Activated CD4-positive, alpha-beta T cell treated with anti-CD3 and anti-CD28 coated beads, Interleukin-2, amount 10 ng/mL, durations not matched to agents 24 days and 14 days (primary cell): ENCODE results near the gene UNC13C. TPM values are rescaled to one million over a fixed set of nuclear protein-coding genes. Genes with fewer than 3 reads are reported as not detected.

Experiments
- DNase-seq: peaks from one replicate; pipeline ENCODE4 v3.0.0; 2022
- H3K27ac Mint-ChIP-seq: one replicate; pipeline ENCODE4 v1.8.0; 2022; ENCODE audit warnings: mild to moderate bottlenecking, mixed read lengths
- H3K27me3 Mint-ChIP-seq: one replicate; pipeline ENCODE4 v1.8.0; 2022; ENCODE audit warnings: mixed read lengths
- H3K36me3 Mint-ChIP-seq: one replicate; pipeline ENCODE4 v1.8.0; 2022; ENCODE audit warnings: low read depth, mild to moderate bottlenecking, mixed read lengths
- H3K4me1 Mint-ChIP-seq: one replicate; pipeline ENCODE4 v1.8.0; 2021; ENCODE audit warnings: mixed read lengths
- H3K4me3 Mint-ChIP-seq: one replicate; pipeline ENCODE4 v1.8.0; 2022; ENCODE audit warnings: mild to moderate bottlenecking, moderate library complexity, mixed read lengths
- H3K9me3 Mint-ChIP-seq: one replicate; pipeline ENCODE4 v1.8.0; 2021; ENCODE audit warnings: mixed read lengths
- intact Hi-C: fragments of 100-400 bp; cut with micrococcal nuclease; formaldehyde crosslinking; loops from one replicate; pipeline ENCODE4 v1.15.1; 2023
- total RNA-seq: library from RNA; stranded (reverse); gene quantifications from 2 replicates; pipeline ENCODE4 v1.2.3, GENCODE V29; 2022

UNC13C gene
- total RNA-seq, 1 donor from 2014 or later: not detected

- no peaks in the 10 kb centered on the region for H3K4me1 Mint-ChIP-seq
- H3K9me3 Mint-ChIP-seq: peaks cover 3% of the 10 kb centered on the region
- DNase-seq: no peak
- intact Hi-C loops: no loop called here
- no peak overlapping the region for H3K27ac Mint-ChIP-seq
- no peaks in the 10 kb centered on the region for H3K27me3 Mint-ChIP-seq
- H3K4me3 Mint-ChIP-seq: no peak overlapping the region
- no peaks in the 10 kb centered on the region for H3K36me3 Mint-ChIP-seq
Measured at GRCh38 chr15:54212635-54213034, 234.4 kb downstream of the UNC13C start.

DNA sequence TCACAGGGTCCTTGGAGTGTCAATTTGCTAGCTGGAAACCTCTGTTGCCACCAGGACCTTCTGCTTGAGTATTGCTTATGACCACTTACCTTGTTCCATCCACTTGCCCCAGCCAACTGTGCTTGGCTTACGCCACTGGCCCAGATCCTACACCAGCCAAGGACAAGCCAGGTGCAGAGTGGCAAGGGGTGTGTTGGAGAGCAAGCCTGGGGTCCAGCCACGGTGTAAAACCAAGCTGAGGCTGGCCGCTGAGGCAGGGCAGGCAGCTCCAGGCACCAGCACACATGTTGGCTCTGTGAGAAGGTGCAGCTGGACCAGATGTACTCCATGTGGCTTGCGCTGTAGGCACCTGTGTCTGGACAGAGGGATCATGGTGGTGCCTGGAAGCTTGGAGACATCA is 248.2 kb downstream of the UNC13C start:
- no peak overlapping the region for H3K27ac Mint-ChIP-seq
- intact Hi-C loops: no loop called here

DNA sequence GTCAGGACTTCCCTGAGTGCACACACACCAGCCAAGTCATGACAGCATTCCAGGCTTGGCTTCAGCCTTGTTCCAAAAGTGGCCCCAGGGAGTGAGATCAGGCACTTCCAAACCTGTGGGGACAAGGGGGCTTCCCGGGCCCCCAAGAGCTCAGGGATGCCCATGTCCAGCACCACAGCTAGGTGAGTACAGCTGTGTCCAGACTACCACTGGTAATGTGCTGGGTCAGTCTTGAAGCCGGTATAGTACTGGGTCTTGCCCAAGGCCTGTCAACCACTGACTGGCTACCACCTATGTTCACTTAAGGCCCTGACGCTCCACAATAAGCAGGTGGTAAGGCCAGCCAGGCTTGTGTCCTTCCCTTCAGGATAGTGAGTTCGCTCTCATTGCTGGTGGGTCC is 249.3 kb downstream of the UNC13C start:
- no peak overlapping the region for H3K4me3 Mint-ChIP-seq
- H3K27ac Mint-ChIP-seq: no peak overlapping the region
- DNase-seq: no peak
- no peaks in the 10 kb centered on the region for H3K36me3 Mint-ChIP-seq
- no peaks in the 10 kb centered on the region for H3K27me3 Mint-ChIP-seq
- H3K9me3 Mint-ChIP-seq: peaks cover 10% of the 10 kb centered on the region
- intact Hi-C loops: no loop called here
- H3K4me1 Mint-ChIP-seq: no peaks in the 10 kb centered on the region

More for the DNA sequence above, 248.2 kb downstream of the UNC13C start:
- DNase-seq: no peak
- no peak overlapping the region for H3K4me3 Mint-ChIP-seq
- no peaks in the 10 kb centered on the region for H3K27me3 Mint-ChIP-seq
- H3K4me1 Mint-ChIP-seq: no peaks in the 10 kb centered on the region
- H3K36me3 Mint-ChIP-seq: no peaks in the 10 kb centered on the region
- H3K9me3 Mint-ChIP-seq: peaks cover 10% of the 10 kb centered on the region

- Mint-ChIP-seq H3K4me1 (no peaks in the 10 kb centered on the region), H3K9me3 (no peaks in the 10 kb centered on the region), H3K36me3 (no peaks in the 10 kb centered on the region), H3K27me3 (no peaks in the 10 kb centered on the region), H3K27ac (no peak overlapping the region), H3K4me3 (no peak overlapping the region)
- intact Hi-C loops: no loop called here
- no peak for DNase-seq
Measured at GRCh38 chr15:54250326-54250725, 272.1 kb downstream of the UNC13C start.

DNA sequence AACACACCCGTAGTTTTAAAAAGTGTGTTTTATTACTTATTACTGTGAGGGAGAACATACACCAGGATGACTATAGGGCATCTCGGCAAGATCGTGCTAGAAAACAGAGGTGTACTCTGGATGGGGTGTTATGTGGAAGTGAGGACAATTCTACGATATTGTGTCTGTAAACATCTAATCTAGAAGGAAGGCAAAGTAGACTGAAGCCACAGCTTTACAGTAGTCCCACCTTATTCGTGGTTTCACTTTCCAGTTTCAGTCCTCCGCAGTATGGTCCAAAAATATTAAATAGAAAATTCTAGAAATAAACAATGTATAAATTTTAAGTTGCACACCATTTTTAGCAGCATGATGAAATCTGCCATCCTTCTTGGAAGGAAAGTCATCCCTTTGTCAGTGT is 277.9 kb downstream of the UNC13C start:
- Mint-ChIP-seq H3K27me3 (no peaks in the 10 kb centered on the region), H3K36me3 (no peaks in the 10 kb centered on the region), H3K9me3 (no peaks in the 10 kb centered on the region), H3K27ac (no peak overlapping the region), H3K4me3 (no peak overlapping the region), H3K4me1 (no peaks in the 10 kb centered on the region)
- no peak for DNase-seq
- intact Hi-C loops: no loop called here

GRCh38 chr15:54273928-54274327 is 295.7 kb downstream of the UNC13C start:
- DNase-seq: no peak
- Mint-ChIP-seq H3K36me3 (no peaks in the 10 kb centered on the region), H3K27ac (no peak overlapping the region), H3K4me3 (no peak overlapping the region), H3K4me1 (no peaks in the 10 kb centered on the region), H3K27me3 (no peaks in the 10 kb centered on the region), H3K9me3 (no peaks in the 10 kb centered on the region)
- intact Hi-C loops: no loop called here

GRCh38 chr15:54277834-54278233 is 299.6 kb downstream of the UNC13C start:
- no peaks in the 10 kb centered on the region for H3K27me3 Mint-ChIP-seq
- H3K4me3 Mint-ChIP-seq: no peak overlapping the region
- no peaks in the 10 kb centered on the region for H3K4me1 Mint-ChIP-seq
- no peak for DNase-seq
- H3K27ac Mint-ChIP-seq: no peak overlapping the region
- no peaks in the 10 kb centered on the region for H3K36me3 Mint-ChIP-seq
- H3K9me3 Mint-ChIP-seq: no peaks in the 10 kb centered on the region
- intact Hi-C loops: no loop called here

GRCh38 chr15:54280726-54281125 is 302.5 kb downstream of the UNC13C start:
- Mint-ChIP-seq H3K9me3 (no peaks in the 10 kb centered on the region), H3K27ac (no peak overlapping the region), H3K4me1 (no peaks in the 10 kb centered on the region), H3K27me3 (no peaks in the 10 kb centered on the region), H3K4me3 (no peak overlapping the region), H3K36me3 (no peaks in the 10 kb centered on the region)
- no peak for DNase-seq
- intact Hi-C loops: no loop called here

GRCh38 chr15:54282228-54282836 is 304.1 kb downstream of the UNC13C start:
- H3K4me1 Mint-ChIP-seq: no peaks in the 10 kb centered on the region
- no peak overlapping the region for H3K27ac Mint-ChIP-seq
- no peak for DNase-seq
- intact Hi-C loops: no loop called here
- H3K9me3 Mint-ChIP-seq: no peaks in the 10 kb centered on the region
- H3K36me3 Mint-ChIP-seq: no peaks in the 10 kb centered on the region
- H3K27me3 Mint-ChIP-seq: no peaks in the 10 kb centered on the region
- H3K4me3 Mint-ChIP-seq: no peak overlapping the region

- Mint-ChIP-seq H3K9me3 (no peaks in the 10 kb centered on the region), H3K36me3 (no peaks in the 10 kb centered on the region), H3K4me1 (no peaks in the 10 kb centered on the region), H3K27me3 (no peaks in the 10 kb centered on the region), H3K4me3 (no peak overlapping the region), H3K27ac (no peak overlapping the region)
- intact Hi-C loops: no loop called here
- DNase-seq: no peak
Measured at GRCh38 chr15:54288049-54288448, 309.8 kb downstream of the UNC13C start.

DNA sequence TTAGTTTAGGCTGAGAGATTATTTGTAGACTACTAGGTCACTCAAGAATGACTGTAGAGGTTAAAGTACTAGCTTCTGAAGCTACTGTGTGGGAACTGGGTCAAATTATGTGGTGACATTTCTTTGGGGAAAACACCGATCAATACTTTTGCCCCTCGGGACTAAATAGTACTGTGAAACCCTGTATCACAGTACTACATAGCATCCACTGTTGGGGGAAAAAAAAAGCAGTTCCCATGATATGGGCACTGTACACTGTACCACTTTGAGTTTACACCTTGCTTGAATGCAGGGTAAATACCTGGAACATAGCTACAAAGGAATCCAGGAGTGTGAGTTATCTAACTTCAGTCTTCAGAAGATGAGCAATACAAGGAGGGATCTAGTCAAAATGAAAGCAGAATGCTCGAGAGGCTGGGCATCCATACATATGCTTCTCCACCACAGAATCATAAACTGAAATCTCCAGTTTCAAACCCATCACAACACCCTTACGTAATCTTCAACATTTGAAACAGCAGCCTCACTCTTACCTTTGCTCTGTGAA is 311.4 kb downstream of the UNC13C start:
- H3K27me3 Mint-ChIP-seq: no peaks in the 10 kb centered on the region
- H3K4me1 Mint-ChIP-seq: no peaks in the 10 kb centered on the region
- no peak overlapping the region for H3K4me3 Mint-ChIP-seq
- H3K27ac Mint-ChIP-seq: no peak overlapping the region
- no peaks in the 10 kb centered on the region for H3K9me3 Mint-ChIP-seq
- no peak for DNase-seq
- H3K36me3 Mint-ChIP-seq: no peaks in the 10 kb centered on the region
- intact Hi-C loops: no loop called here

DNA sequence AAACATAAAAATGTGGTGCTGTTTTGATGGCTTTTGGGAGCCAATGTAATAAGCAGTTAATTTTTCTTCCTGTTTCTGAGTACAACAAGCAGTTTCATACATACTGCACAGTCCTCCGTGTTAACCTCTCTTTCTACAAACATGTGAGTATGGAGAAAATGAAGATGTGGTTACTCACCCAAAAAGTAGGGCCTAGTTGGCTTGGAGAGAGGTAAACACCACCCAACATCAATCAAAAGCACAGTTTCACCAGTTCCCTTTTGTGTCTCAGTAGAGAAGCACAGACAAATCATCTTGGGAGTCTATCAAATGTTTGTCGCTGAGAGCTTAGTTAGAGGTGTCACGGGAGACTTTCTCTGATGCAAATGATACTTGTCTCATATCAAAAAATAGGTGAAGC is 320.2 kb downstream of the UNC13C start:
- Mint-ChIP-seq H3K36me3 (no peaks in the 10 kb centered on the region), H3K27me3 (no peaks in the 10 kb centered on the region), H3K4me3 (no peak overlapping the region), H3K4me1 (no peaks in the 10 kb centered on the region), H3K9me3 (no peaks in the 10 kb centered on the region), H3K27ac (no peak overlapping the region)
- intact Hi-C loops: no loop called here
- DNase-seq: no peak

DNA sequence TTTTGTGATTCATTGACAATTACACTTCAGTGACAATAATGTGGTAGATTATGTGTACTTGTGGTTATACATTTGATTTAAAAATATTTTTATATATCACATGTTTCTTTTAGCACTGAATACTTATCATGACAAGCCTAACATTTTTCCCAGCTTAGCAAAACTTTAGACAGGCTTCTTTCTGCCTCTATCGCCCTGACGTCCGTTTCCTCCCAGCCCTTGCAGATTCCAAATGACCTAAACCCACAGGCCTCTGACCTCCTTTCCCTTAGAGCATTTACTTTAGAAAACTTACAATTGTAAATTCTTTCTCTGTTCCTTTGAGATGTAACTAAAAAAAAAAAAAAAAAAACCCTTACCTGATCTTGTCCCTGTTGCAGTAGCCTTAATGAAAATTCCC is 326.1 kb downstream of the UNC13C start:
- Mint-ChIP-seq H3K27ac (no peak overlapping the region), H3K9me3 (no peaks in the 10 kb centered on the region), H3K4me1 (no peaks in the 10 kb centered on the region), H3K4me3 (no peak overlapping the region), H3K27me3 (no peaks in the 10 kb centered on the region), H3K36me3 (no peaks in the 10 kb centered on the region)
- no peak for DNase-seq
- intact Hi-C loops: no loop called here

DNA sequence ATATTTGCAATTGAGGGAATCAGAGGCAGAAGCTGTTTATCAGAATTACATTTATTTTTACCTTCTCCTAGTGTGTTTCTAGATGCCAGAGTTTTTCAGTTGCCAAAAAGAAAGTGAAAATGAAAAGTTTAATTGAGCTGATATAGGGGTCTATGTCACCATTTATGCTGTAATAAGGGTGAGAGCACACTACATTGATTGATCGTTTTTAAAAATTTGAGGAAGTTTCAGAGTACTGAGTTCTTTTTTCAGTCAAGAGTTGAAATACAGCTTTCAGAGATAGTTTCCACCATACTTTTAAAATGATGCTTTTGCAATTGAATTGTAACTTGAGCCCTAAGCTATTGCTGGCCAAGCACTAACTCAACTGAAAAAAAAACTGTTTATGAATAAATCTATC is 326.9 kb downstream of the UNC13C start:
- no peaks in the 10 kb centered on the region for H3K9me3 Mint-ChIP-seq
- no peaks in the 10 kb centered on the region for H3K36me3 Mint-ChIP-seq
- H3K27me3 Mint-ChIP-seq: no peaks in the 10 kb centered on the region
- H3K4me3 Mint-ChIP-seq: no peak overlapping the region
- intact Hi-C loops: no loop called here
- no peaks in the 10 kb centered on the region for H3K4me1 Mint-ChIP-seq
- H3K27ac Mint-ChIP-seq: no peak overlapping the region
- DNase-seq: no peak

DNA sequence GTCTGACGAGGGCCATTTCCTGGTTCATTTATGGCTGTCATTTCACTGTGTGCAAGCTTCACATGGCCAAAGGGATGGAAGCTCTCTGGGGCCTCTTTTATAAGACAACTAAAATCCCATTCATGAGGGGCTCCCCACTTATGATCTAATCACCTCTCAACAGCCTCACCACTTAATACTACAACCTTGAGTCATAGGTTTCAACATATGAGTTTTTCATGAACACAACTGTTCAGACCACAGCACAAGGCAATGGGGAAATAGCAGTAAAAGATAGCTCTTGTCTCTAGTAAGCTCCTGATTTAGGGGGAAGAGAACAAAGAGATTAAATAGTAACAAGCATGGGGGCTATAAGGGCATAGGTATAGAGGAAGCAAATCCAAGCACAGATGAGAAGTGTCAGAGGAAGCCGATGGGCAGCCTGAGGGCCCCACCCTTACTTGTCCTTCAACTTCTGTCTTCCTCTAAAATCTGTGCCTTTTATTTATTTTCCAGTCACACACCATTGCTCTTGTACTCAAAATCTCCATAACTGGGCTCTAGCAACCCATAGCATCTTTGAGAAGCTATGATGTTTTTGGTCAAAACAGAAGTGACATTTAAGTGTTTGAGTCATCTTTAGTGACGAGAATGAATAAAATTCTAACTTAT is 329.1 kb downstream of the UNC13C start:
- Mint-ChIP-seq H3K27me3 (no peaks in the 10 kb centered on the region), H3K4me1 (no peaks in the 10 kb centered on the region), H3K4me3 (no peak overlapping the region), H3K36me3 (no peaks in the 10 kb centered on the region), H3K27ac (no peak overlapping the region), H3K9me3 (no peaks in the 10 kb centered on the region)
- intact Hi-C loops: no loop called here
- DNase-seq: no peak
